K562 (cell line): ENCODE measurements around the gene ARMC7. TPM values are rescaled to one million over a fixed set of nuclear protein-coding genes. Genes with fewer than 3 reads are reported as not detected.
A peak's percentile ranks its signal among the peaks of the same experiment; 100 is the strongest.

ENCODE experiments used
- CAMTA2 ChIP-seq: fragments of 250-450 bp; sonication (Bioruptor Pico); conservative IDR thresholded peaks from 2 replicates; pipeline ENCODE4 v1.5.1; 2022
- E2F4 ChIP-seq: sonication (generic); formaldehyde crosslinking; IDR thresholded peaks from 2 replicates; pipeline ENCODE4 v1.8.0; 2022; ENCODE audit warnings: mild to moderate bottlenecking, low read depth, missing genetic modification reagents
- GTF3C2 ChIP-seq: IDR thresholded peaks from 3 replicates; pipeline ENCODE4 v1.6.1; 2011; ENCODE audit warnings: borderline replicate concordance, mild to moderate bottlenecking, moderate library complexity; ENCODE audit not compliant: insufficient read length; ENCODE audit errors: extremely low read depth
- POLR3A ChIP-seq: IDR thresholded peaks from 2 replicates; pipeline ENCODE4 v1.6.1; 2011; ENCODE audit warnings: borderline replicate concordance, mild to moderate bottlenecking, moderate library complexity; ENCODE audit not compliant: insufficient read length, insufficient read depth; ENCODE audit errors: extremely low read depth
- PTBP1 ChIP-seq: fragments of 200-400 bp; formaldehyde crosslinking; IDR thresholded peaks from 2 replicates; pipeline ENCODE4 v1.6.1; 2017; ENCODE audit warnings: low read depth, low read length
- RB1 ChIP-seq: fragments of 450-650 bp; IDR thresholded peaks from 2 replicates; pipeline ENCODE4 v1.6.1; 2017; ENCODE audit warnings: low read depth, mild to moderate bottlenecking
- RCOR1 ChIP-seq, 2 experiments: IDR thresholded peaks; 2 replicates each; pipeline ENCODE4 v1.6.1; 2012; ENCODE audit warnings: low read depth in 2 of 2, low read length in 2 of 2, borderline replicate concordance in 1 of 2, improper control_type of control experiment in 1 of 2
- TEAD4 ChIP-seq, 2 experiments: sonication (generic) in 1 of 2; formaldehyde crosslinking in 1 of 2; IDR thresholded peaks; 2 replicates each; pipeline versions ENCODE4 v1.6.1 to v1.8.0; 2012 to 2022; ENCODE audit warnings: borderline replicate concordance in 1 of 2, inconsistent platforms in 1 of 2, low read length in 1 of 2, mild to moderate bottlenecking in 1 of 2, missing genetic modification reagents in 1 of 2
- TOE1 ChIP-seq, 2 experiments: fragments of 450-650 bp in 1 of 2; sonication (generic) in 1 of 2; formaldehyde crosslinking in 1 of 2; IDR thresholded peaks; 2 replicates each; pipeline versions ENCODE4 v1.7.1 to v1.8.0; 2016 to 2022; ENCODE audit warnings: borderline replicate concordance in 2 of 2, mild to moderate bottlenecking in 2 of 2, antibody characterized with exemption in 1 of 2, inconsistent platforms in 1 of 2, low read depth in 1 of 2, missing genetic modification reagents in 1 of 2, moderate library complexity in 1 of 2
- ZBTB33 ChIP-seq: sonication (generic); formaldehyde crosslinking; IDR thresholded peaks from 2 replicates; pipeline ENCODE4 v1.8.1; 2023; ENCODE audit warnings: mild to moderate bottlenecking, missing genetic modification reagents
- ZNF175 ChIP-seq: fragments of 200-800 bp; sonication (Bioruptor generic); IDR thresholded peaks from 2 replicates; pipeline ENCODE4 v1.6.1; 2016; ENCODE audit warnings: low read depth, mild to moderate bottlenecking, missing genetic modification characterization, missing compliant biosample characterization
- ZNF280A ChIP-seq: fragments of 450-650 bp; IDR thresholded peaks from 2 replicates; pipeline ENCODE4 v1.6.1; 2018; ENCODE audit warnings: mild to moderate bottlenecking, low read depth; ENCODE audit not compliant: partially characterized antibody
- ZNF431 ChIP-seq: sonication (generic); formaldehyde crosslinking; IDR thresholded peaks from 2 replicates; pipeline ENCODE4 v1.8.0; 2022; ENCODE audit warnings: mild to moderate bottlenecking, missing genetic modification reagents
- polyA plus RNA-seq, 8 experiments: library from polyadenylated mRNA; depleted of rRNA in 4 of 8; stranded (reverse) in 5 of 8; unstranded in 3 of 8; fragments of >200 nt; fragmentation: Nextera tagmentation in 2 of 8; fragmentation: Illumina TruSeq in 1 of 8; extraction: Ambion mirVana in 2 of 8; extraction: Trizol in 1 of 8; gene quantifications; 2 replicates each; pipeline versions ENCODE4 v1.2.1 to v1.2.3, GENCODE V29; 2011 to 2014; ENCODE audit warnings: inconsistent platforms in 1 of 8, missing spikeins in 1 of 8
- total RNA-seq, 7 experiments: library from RNA; depleted of rRNA in 6 of 7; stranded (reverse); fragments of >200 nt in 6 of 7; fragmentation: Illumina TruSeq in 2 of 7; extraction: Trizol in 2 of 7; gene quantifications; 2 replicates each; pipeline versions ENCODE4 v1.2.1 to v1.2.3, GENCODE V29; 2011 to 2021; ENCODE audit warnings: low replicate concordance in 1 of 7

ARMC7 gene
- total and polyA plus RNA-seq, 9 of the 15 experiments (the other 6 are each of a cell fraction or from before 2014, with no cell fraction given) = 1.4 to 15.2 (median 5.9) TPM

- TF ChIP-seq ZBTB33 (CRISPR knock-in tag) (no peak), ZNF431 (CRISPR knock-in tag) (no peak), TEAD4 (IDR thresholded peaks at IDR 0.05; ENCODE audit: low read length) (no peak), TEAD4 (CRISPR knock-in tag; IDR thresholded peaks at IDR 0.05; ENCODE audit: borderline replicate concordance) (no peak), RB1 (0 out of 2 replicates have a peak, but pooled peaks have one; percentile 25), GTF3C2 (peak; percentile 85), E2F4 (CRISPR knock-in tag) (no peak), PTBP1 (no peak), TOE1 (IDR thresholded peaks at IDR 0.05; ENCODE audit: borderline replicate concordance) (no peak), TOE1 (CRISPR knock-in tag; IDR thresholded peaks at IDR 0.05; ENCODE audit: borderline replicate concordance, low read depth) (0 out of 2 replicates have a peak, but pooled peaks have one; percentile 57), ZNF175 (CRISPR knock-in tag) (no peak), POLR3A (peak; percentile 24), ZNF280A (no peak), RCOR1 (IDR thresholded peaks at IDR 0.05; ENCODE audit: borderline replicate concordance in 1 of 2, low read depth in 2 of 2, low read length in 2 of 2) (peak in 1 of 2 experiments; percentile 62; a peak in 1 of 4 replicates), CAMTA2 (no peak)
Observed at GRCh38 chr17:75110234-75110937, 617 bp downstream of the ARMC7 start (continued).
